ENCODE measurements around the gene APOL5.
"Not testable (repeated sequence)": the region's sequence is repeated elsewhere in the genome, so short reads cannot be mapped to it uniquely, and the experiment has no call there.

The APOL5 gene

DNA sequence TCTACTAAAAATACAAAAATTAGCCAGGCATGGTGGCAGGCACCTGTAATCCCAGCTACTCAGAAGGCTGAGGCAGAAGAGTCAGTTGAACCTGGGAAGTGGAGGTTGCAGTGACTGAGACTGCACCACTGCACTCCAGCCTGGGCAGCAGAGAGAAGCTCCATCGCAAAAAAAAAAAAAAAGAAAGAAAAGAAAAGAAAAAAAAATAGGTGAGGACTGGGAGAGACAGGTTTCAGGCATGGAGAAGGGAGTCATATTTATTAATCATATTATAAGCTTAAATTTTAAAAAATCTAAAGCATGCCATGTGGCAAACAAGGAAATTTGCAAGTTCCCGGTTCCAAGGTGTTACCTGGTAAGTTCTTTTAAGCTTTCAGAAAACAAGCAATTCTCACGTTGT lies at the start of gene APOL5:
Gene APOL5, plus strand, starts transcription at position 301 of the 400 bp plus-strand sequence. Its CDS starts 0 bp downstream, at position 301.
- no peak for DNase-seq (ENCODE audit: low spot score)

- DNase-seq (ENCODE audit: low spot score), result no peak
Measured at GRCh38 chr22:35674335-35674734, 43.3 kb upstream of the APOL5 start.

GRCh38 chr22:35676065-35676464 lies 41.6 kb upstream of the APOL5 start:
- not testable (repeated sequence) for DNase-seq (ENCODE audit: low spot score)

GRCh38 chr22:35677460-35678187 lies 40.0 kb upstream of the APOL5 start:
- DNase-seq (ENCODE audit: low spot score), result no peak

- no peak for DNase-seq (ENCODE audit: low spot score)
Measured at GRCh38 chr22:35678836-35679235, 38.8 kb upstream of the APOL5 start.

DNA sequence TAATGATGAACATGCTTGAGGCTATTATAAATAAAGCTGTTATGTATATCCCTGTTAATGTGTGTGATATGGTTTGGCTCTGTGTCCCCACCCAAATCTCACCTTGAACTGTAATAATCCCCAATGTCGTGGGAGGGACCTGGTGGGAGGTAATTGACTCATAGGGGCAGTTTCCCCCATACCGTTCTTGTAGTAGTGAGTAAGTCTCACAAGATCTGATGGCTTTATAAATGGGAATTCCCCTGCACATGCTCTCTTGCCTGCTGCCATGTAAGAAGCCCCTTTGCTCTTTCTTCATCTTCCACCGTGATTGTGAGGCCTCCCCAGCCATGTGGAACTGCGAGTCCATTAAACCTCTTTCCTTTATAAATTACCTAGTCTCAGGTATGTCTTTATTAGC lies 38.2 kb upstream of the APOL5 start:
- not testable (repeated sequence) for DNase-seq (ENCODE audit: low spot score)

DNA sequence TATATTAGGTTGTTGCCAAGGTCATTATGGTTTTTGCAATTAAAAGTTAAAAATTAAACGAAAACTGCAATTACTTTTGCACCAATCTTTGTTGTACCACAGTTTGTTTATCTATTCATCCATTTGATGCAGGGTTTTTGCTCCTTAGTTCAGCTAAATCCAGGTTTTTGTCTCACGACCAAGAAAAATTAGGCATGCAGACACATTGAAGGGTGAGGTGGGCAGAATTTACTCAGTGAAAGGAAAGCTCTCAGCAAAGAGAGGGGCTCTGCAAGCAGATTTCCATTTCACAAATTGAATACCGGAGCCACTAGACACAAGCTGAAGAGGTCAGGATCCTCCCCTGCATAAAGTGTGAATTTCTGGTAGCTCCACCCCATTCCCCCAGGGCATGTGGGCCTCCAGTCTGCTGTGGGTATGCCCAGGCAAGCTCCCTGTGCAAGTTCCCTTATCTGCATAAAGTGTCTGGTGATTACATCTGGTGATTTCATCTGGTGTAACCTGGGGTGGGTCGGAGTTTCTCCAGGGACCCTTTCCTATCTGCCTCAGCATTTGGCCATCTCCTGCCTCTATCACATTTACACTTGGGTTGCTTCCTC lies 36.1 kb upstream of the APOL5 start:
- DNase-seq (ENCODE audit: low spot score), result no peak

- DNase-seq (ENCODE audit: low spot score), result no peak
Measured at GRCh38 chr22:35683560-35683959, 34.1 kb upstream of the APOL5 start.

DNA sequence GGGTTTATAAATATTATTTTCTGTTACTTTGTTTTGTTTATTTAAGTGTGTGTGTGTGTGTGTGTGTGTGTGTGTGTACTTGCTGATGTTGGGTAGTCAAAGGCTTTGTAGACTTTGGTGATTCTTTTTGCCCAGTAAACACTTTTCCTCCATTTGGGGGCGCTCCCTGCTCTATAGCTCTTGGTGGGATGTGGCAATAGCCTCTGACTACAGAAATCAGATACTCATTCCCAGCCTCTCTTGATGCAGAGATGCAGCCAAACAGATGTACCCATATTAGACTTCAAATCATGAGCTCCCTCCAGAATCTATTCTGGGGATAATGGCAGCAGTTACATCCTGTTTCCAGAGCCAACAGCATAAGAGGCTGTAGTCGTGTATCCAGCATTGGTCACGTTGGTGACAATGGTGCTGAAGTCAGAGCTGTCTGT lies 33.4 kb upstream of the APOL5 start:
- DNase-seq (ENCODE audit: low spot score), result peak; percentile 31

DNA sequence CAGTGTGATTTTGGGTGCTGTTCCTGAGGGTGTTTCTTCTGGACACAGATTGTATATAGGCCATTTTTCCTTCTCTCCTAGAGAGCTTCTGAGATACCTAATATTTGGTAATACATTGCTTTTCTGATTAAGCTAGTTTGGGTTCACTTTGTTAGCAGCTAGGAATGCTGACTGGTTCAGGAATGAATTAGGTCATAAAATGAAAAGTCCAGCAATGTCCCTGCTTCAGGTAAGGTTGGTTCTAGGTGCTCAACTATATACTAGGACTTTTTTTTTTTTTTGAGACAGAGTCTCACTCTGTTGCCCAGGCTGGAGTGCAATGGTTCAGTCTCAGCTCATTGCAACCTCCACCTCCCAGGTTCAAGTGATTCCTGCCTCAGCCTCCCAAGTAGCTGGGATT lies 32.9 kb upstream of the APOL5 start:
- no peak for DNase-seq (ENCODE audit: low spot score)

DNA sequence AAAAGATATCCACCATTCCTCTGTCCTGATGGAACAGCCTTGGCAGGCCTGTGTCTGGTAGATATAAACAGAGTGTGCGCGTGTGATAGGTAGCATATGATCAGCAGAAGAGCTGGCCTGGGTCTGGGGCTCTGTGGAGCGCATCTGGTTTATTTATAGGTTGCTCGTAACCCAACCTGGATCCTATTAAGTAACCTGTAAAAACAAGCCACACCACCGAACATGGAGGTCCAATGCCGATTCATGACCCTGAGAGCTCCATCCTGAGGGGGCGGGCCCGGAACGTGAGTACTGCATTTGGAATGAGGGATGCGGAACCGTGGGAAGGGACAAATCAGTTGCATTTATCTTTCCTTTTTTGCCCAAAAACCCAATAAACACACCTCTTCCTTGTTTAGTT lies 31.9 kb upstream of the APOL5 start:
- DNase-seq (ENCODE audit: low spot score), result no peak

- peak; percentile 41 for DNase-seq (ENCODE audit: low spot score)
Measured at GRCh38 chr22:35686298-35686697, 31.4 kb upstream of the APOL5 start.

- DNase-seq (ENCODE audit: low spot score), result no peak
Measured at GRCh38 chr22:35687461-35687860, 30.2 kb upstream of the APOL5 start.

DNA sequence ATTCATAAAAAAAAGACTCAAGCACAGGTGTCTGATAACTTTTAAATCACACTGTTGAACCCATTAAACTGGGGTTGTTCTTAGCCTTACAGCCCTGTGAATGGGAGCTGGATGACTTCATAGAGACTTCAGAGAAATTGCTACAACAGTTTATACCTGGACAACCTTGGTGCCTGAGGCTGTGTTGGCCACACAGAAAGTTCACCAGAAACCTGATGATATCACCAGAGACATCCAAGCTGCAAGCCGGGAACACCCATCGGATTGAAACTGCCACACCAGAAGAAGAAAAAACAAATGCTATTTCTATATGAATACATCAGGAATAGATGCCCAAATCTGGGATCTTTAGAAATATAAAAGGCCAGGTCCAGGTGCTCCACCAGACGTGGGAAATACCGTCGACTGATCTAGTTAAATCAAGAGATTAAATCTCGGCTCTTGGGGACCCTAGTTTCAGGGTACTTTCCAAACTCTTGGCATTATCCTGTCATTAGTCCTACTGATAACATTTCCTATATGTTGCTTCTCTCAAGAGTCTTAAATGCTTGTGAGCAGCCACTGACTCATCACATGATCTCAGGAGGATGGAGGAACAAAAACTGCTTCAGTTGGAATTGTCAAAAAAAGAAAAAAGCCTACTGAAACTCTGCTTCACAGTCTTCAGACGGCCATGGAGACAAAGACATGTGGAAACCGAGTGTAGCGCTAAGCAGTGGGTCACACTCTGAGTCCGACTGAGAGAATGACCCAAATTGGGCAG lies 28.6 kb upstream of the APOL5 start:
- no peak for DNase-seq (ENCODE audit: low spot score)

DNA sequence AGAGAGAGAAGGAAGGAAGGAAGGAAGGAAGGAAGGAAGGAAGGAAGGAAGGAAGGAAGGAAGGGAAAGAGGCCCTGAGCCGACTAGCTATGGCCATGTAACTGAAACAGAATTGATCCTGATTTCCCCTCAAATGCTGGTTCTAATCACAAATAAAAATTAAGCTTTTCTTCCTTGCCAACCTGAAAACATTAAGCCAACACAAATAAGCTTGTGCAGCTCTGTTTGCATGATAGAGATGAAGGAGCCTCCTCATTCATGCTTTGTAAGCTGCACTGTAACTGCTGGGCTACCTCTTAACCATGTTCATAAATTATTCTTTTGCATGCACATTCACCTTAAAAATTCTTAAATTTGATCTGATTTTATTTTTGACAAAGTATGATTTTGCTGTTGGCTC lies 27.7 kb upstream of the APOL5 start:
- DNase-seq (ENCODE audit: low spot score), result no peak

- no peak for DNase-seq (ENCODE audit: low spot score)
Measured at GRCh38 chr22:35695202-35695601, 22.5 kb upstream of the APOL5 start.

DNA sequence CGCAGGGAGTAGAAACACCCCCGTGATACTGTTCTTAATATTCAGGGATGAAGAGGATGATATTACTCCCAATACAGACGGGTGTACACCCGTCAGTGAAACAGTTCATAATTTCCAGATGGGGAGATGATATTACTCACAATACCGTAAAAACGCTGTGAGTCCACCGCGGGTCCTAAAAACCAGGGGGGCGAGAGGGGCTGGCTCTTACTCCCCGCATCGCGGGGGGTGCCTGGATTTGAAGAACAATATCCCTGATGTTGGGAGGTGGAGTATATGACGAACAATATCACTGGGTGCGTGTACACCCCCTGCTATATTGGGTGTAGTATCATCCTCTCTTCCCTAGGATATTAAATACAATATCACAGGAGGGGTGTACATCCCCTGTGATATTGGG lies 20.5 kb upstream of the APOL5 start:
- DNase-seq (ENCODE audit: low spot score), result no peak

DNA sequence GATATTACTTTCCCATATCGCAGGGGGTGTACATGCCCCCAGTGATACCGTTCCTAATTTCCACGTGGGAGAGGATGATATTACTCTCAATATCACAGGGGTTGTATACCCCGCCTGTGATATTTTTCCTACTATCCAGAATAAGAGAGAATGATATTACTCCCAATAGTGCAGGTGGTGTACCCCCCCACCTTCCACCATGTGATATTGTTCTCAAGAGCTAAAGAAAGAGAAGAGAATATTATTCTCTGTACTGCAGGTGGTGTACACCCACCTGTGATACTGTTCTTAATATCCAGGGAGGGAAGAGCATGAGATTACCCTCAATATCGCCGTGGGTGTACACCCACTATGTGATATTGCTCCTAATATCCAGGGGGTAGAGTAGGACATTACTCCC lies 17.8 kb upstream of the APOL5 start:
- DNase-seq (ENCODE audit: low spot score), result not testable (repeated sequence)

DNA sequence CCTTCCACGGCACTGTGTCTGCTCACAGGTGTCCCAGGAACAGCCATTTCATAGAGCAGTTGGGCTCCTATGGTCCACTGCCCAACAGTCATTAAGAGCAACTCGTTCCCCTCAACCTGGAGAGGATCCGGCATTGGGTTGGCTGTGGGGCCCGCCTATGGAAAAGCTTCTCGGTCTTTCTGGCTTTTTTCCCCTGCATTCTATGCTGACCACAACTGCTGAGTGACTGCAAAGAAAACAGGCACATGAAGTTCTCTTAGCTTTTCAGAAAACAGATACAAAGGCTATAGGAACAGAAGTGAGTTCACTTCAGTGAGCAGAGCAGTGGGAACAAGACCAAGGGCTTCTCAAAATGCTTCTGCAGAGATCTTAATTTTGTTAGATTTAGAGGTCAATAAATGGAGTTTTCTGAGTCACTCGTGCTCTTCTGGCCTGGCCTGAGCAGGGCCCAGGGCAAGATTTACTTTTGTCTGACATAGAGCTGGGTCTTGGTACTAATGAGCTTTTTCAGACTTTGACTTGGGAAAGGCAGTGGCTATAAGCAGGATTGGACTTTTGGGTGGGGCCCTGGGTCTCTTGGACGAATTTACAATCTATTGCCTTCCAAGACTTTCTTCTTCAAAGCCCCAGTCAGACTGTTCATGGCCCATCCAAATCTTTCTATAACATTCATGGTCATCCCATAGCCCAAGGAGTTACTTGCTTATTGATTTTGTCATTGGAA lies 13.6 kb upstream of the APOL5 start:
- DNase-seq (ENCODE audit: low spot score), result no peak

GRCh38 chr22:35705141-35705540 lies 12.5 kb upstream of the APOL5 start:
- DNase-seq (ENCODE audit: low spot score), result no peak

DNA sequence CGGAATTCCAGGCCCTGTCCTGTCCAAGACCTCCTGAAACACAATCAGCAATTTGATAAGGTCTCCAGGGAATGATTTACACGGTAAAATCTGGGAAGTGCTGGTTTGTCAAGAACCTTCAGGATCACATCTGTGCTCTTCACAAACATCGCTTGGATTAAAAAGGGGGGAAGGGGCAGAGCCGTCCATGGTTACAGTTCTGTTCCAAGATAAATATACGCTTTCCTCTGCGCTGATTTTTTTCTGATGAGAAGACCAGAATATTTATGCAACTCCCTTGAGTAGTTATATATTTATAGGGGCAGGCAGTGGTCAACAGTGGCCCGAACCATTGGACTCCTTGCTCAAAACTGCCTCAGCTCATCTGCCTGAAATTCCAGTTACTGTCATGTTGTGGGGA lies 9.2 kb upstream of the APOL5 start:
- no peak for DNase-seq (ENCODE audit: low spot score)

GRCh38 chr22:35708917-35709316 lies 8.8 kb upstream of the APOL5 start:
- no peak for DNase-seq (ENCODE audit: low spot score)

Measured in NAMALWA (cell line).